DMS 273 treated with DMSO at 0.1 percent for 48 hours (cell line): ENCODE measurements around the gene TMEM229B.
A peak's percentile ranks its signal among the peaks of the same experiment; 100 is the strongest.
"Not testable (repeated sequence)": the region's sequence is repeated elsewhere in the genome, so short reads cannot be mapped to it uniquely, and the experiment has no call there.

Experiments
- DNase-seq: peaks from one replicate; lab custom pipeline; 2025; lab: John Stamatoyannopoulos, UW

TMEM229B gene

GRCh38 chr14:67453575-67454300 is 34.8 kb downstream of the TMEM229B start:
- DNase-seq = no peak

GRCh38 chr14:67451667-67452066 is 36.9 kb downstream of the TMEM229B start:
- DNase-seq = not testable (repeated sequence)

GRCh38 chr14:67449096-67449495 is 39.4 kb downstream of the TMEM229B start:
- DNase-seq = no peak

- no peak for DNase-seq
These were observed 41.5 kb downstream of the TMEM229B start for GRCh38 chr14:67447033-67447381.

GRCh38 chr14:67446371-67447032 is 42.0 kb downstream of the TMEM229B start:
- no peak for DNase-seq

GRCh38 chr14:67444395-67444794 is 44.1 kb downstream of the TMEM229B start:
- DNase-seq = no peak

- no peak for DNase-seq
These were observed 46.2 kb downstream of the TMEM229B start for GRCh38 chr14:67442139-67442906.

GRCh38 chr14:67441672-67442071 is 46.8 kb downstream of the TMEM229B start:
- DNase-seq = no peak

GRCh38 chr14:67441256-67441655 is 47.3 kb downstream of the TMEM229B start:
- no peak for DNase-seq

- DNase-seq = no peak
These were observed 48.0 kb downstream of the TMEM229B start for GRCh38 chr14:67440513-67440912.

GRCh38 chr14:67438969-67439368 is 49.6 kb downstream of the TMEM229B start:
- no peak for DNase-seq

GRCh38 chr14:67436006-67436866 is 52.3 kb downstream of the TMEM229B start:
- no peak for DNase-seq

GRCh38 chr14:67435603-67436002 is 52.9 kb downstream of the TMEM229B start:
- DNase-seq = no peak

- DNase-seq = no peak
These were observed 56.4 kb downstream of the TMEM229B start for GRCh38 chr14:67432050-67432564.

- DNase-seq = no peak
These were observed 58.9 kb downstream of the TMEM229B start for GRCh38 chr14:67429510-67430205.

- no peak for DNase-seq
These were observed 60.0 kb downstream of the TMEM229B start for GRCh38 chr14:67428501-67429031.

GRCh38 chr14:67426983-67427606 is 61.4 kb downstream of the TMEM229B start:
- peak; percentile 53 for DNase-seq

- no peak for DNase-seq
These were observed 62.4 kb downstream of the TMEM229B start for GRCh38 chr14:67426161-67426560.

- DNase-seq = no peak
These were observed 62.9 kb downstream of the TMEM229B start for GRCh38 chr14:67425608-67426007.

- no peak for DNase-seq
These were observed 64.0 kb downstream of the TMEM229B start for GRCh38 chr14:67424539-67424938.
